SK-N-SH (cell line): ENCODE results near the gene PPT2.

Source experiments
- CTCF ChIP-seq: fragments of 200-600 bp; sonication (generic); IDR thresholded peaks from 2 replicates; pipeline ENCODE4 v1.6.1; 2017; ENCODE audit warnings: antibody characterized with exemption, mild to moderate bottlenecking, moderate library complexity
- EP300 ChIP-seq, 2 experiments: IDR thresholded peaks; 2 replicates each; pipeline versions ENCODE4 v1.4.0 to v1.6.1; 2012; ENCODE audit warnings: borderline replicate concordance in 1 of 2, low read depth in 1 of 2, low read length in 1 of 2
- FOSL2 ChIP-seq: IDR thresholded peaks from 2 replicates; pipeline ENCODE4 v1.4.0; 2012; ENCODE audit warnings: low read depth, mild to moderate bottlenecking, moderate library complexity, borderline replicate concordance
- FOXJ3 ChIP-seq: sonication (generic); formaldehyde crosslinking; IDR thresholded peaks from 2 replicates; pipeline ENCODE4 v1.5.1; 2020; ENCODE audit warnings: mild to moderate bottlenecking, missing genetic modification reagents
- NRF1 ChIP-seq: IDR thresholded peaks from 2 replicates; pipeline ENCODE4 v1.6.1; 2012; ENCODE audit warnings: low read depth, mild to moderate bottlenecking, low read length
- POLR2AphosphoS5 ChIP-seq: IDR thresholded peaks from 2 replicates; pipeline ENCODE4 v1.6.1; 2012; ENCODE audit warnings: low read depth, low read length
- REST ChIP-seq: IDR thresholded peaks from 2 replicates; pipeline ENCODE4 v1.6.1; 2012; ENCODE audit warnings: mild to moderate bottlenecking, low read depth, low read length, moderate library complexity
- TCF12 ChIP-seq: IDR thresholded peaks from 2 replicates; pipeline ENCODE4 v1.4.0; 2012
- USF2 ChIP-seq: fragments of 150-350 bp; IDR thresholded peaks from 2 replicates; pipeline ENCODE4 v1.6.1; 2017; ENCODE audit warnings: antibody characterized with exemption, low read length, low read depth, borderline replicate concordance

GRCh38 chr6:32149932-32150870 is 3.7 kb upstream of the PPT2 start:
- no peak for TF ChIP-seq FOXJ3 (CRISPR knock-in tag)
- TF ChIP-seq CTCF: no peak
- TF ChIP-seq NRF1: no peak
- TF ChIP-seq FOSL2: no peak
- no peak for TF ChIP-seq EP300 (IDR thresholded peaks at IDR 0.05; ENCODE audit: borderline replicate concordance in 1 of 2, low read depth in 1 of 2, low read length in 1 of 2)
- TF ChIP-seq TCF12: no peak
- TF ChIP-seq POLR2AphosphoS5: no peak
- no peak for TF ChIP-seq USF2
- no peak for TF ChIP-seq REST
